ENCODE data around the gene DPP6. TPM values are rescaled to one million over a fixed set of nuclear protein-coding genes. Genes with fewer than 3 reads are reported as not detected.
"Not testable (repeated sequence)": the region's sequence is repeated elsewhere in the genome, so short reads cannot be mapped to it uniquely, and the experiment has no call there.

Gene DPP6
- total RNA-seq, 1 experiment from 2014 or later, result not detected

- H2AFZ ChIP-seq; H3K27ac ChIP-seq; H3K9me3 ChIP-seq (ENCODE audit: insufficient read depth, low read depth); H3K4me3 ChIP-seq; H3F3A ChIP-seq (ENCODE audit: insufficient read depth, low read depth); H3K27me3 ChIP-seq (ENCODE audit: insufficient read depth, low read depth); H4K20me1 ChIP-seq (ENCODE audit: insufficient read depth); H3K79me2 ChIP-seq (ENCODE audit: low read depth); CTCF ChIA-PET; H3K4me1 ChIP-seq (replicated peaks; ENCODE audit: insufficient read depth); BruUV-seq (replicated peaks); H3K4me2 ChIP-seq; H3K36me3 ChIP-seq (ENCODE audit: low read depth); POLR2A ChIA-PET (ENCODE audit: unreplicated experiment); DNase-seq; H3K9me2 ChIP-seq (ENCODE audit: insufficient read depth); intact Hi-C loops (cut with micrococcal nuclease; ENCODE audit: unreplicated experiment): not testable (repeated sequence)
Measured at GRCh38 chr7:154113732-154114351, 61.6 kb downstream of the DPP6 start.

GRCh38 chr7:154117411-154118390 lies 65.5 kb downstream of the DPP6 start:
- H4K20me1 ChIP-seq (ENCODE audit: insufficient read depth); intact Hi-C loops (cut with micrococcal nuclease; ENCODE audit: unreplicated experiment); H3K4me2 ChIP-seq; H3K27ac ChIP-seq; BruUV-seq (replicated peaks); H3F3A ChIP-seq (ENCODE audit: insufficient read depth, low read depth); CTCF ChIA-PET; H3K4me1 ChIP-seq (replicated peaks; ENCODE audit: insufficient read depth); H3K4me3 ChIP-seq; H2AFZ ChIP-seq; POLR2A ChIA-PET (ENCODE audit: unreplicated experiment); H3K9me2 ChIP-seq (ENCODE audit: insufficient read depth); H3K79me2 ChIP-seq (ENCODE audit: low read depth); DNase-seq; H3K36me3 ChIP-seq (ENCODE audit: low read depth); H3K9me3 ChIP-seq (ENCODE audit: insufficient read depth, low read depth): not testable (repeated sequence)
- peaks cover 16% of the 10 kb centered on the region for H3K27me3 ChIP-seq (ENCODE audit: insufficient read depth, low read depth)

DNA sequence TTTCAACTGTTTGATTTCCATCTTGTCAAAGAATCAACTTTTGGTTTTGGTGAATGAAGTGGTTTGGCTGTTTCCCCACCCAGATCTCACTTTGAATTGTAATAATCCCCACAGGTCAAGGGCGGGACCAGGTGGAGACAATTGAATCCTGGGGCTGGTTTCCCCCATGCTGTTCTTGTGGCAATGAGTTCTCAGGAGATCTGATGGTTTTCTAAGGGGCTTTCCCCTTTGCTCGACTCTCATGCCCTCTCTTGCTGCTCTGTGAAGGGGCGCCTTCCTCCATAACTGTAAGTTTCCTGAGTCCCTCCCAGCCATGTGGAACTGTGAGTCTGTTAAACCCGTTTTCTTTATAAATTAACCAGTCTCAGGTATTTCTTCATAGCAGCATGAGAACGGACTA lies 68.6 kb downstream of the DPP6 start:
- H3K9me3 ChIP-seq (ENCODE audit: insufficient read depth, low read depth); H3K9me2 ChIP-seq (ENCODE audit: insufficient read depth); POLR2A ChIA-PET (ENCODE audit: unreplicated experiment); H2AFZ ChIP-seq; H3K4me1 ChIP-seq (replicated peaks; ENCODE audit: insufficient read depth); H3K36me3 ChIP-seq (ENCODE audit: low read depth); H3K4me3 ChIP-seq; H3K4me2 ChIP-seq; DNase-seq; H3K79me2 ChIP-seq (ENCODE audit: low read depth); BruUV-seq (replicated peaks); intact Hi-C loops (cut with micrococcal nuclease; ENCODE audit: unreplicated experiment); H3F3A ChIP-seq (ENCODE audit: insufficient read depth, low read depth); H3K27ac ChIP-seq; CTCF ChIA-PET; H4K20me1 ChIP-seq (ENCODE audit: insufficient read depth): not testable (repeated sequence)
- peaks cover 33% of the 10 kb centered on the region for H3K27me3 ChIP-seq (ENCODE audit: insufficient read depth, low read depth)

DNA sequence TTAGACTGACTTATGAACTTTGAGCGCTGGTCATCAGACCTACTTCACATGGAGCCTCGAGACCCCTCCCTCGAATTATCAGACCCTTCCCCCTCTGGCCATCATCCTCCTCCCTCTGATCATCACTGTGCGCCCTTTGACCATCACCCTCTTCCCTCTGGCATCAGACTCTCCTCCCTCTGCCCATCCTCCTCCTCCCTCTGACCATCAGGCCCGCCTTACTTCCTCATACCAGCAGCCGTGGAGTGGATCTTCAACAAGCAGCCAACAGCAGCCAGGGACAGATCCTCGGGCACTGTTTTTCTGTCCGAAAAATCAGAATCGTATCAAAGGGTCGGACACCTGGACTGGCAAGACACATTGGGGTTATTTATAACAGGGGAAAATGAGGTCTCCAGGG lies 70.5 kb downstream of the DPP6 start:
- H3K9me3 ChIP-seq (ENCODE audit: insufficient read depth, low read depth); DNase-seq; POLR2A ChIA-PET (ENCODE audit: unreplicated experiment); H3K4me1 ChIP-seq (replicated peaks; ENCODE audit: insufficient read depth); H3K9me2 ChIP-seq (ENCODE audit: insufficient read depth); H4K20me1 ChIP-seq (ENCODE audit: insufficient read depth); H3F3A ChIP-seq (ENCODE audit: insufficient read depth, low read depth); H3K4me2 ChIP-seq; H3K4me3 ChIP-seq; H3K27ac ChIP-seq; CTCF ChIA-PET; intact Hi-C loops (cut with micrococcal nuclease; ENCODE audit: unreplicated experiment); H3K36me3 ChIP-seq (ENCODE audit: low read depth); H2AFZ ChIP-seq; H3K79me2 ChIP-seq (ENCODE audit: low read depth); BruUV-seq (replicated peaks): not testable (repeated sequence)
- peaks cover 41% of the 10 kb centered on the region for H3K27me3 ChIP-seq (ENCODE audit: insufficient read depth, low read depth)

GRCh38 chr7:154123397-154123796 lies 71.2 kb downstream of the DPP6 start:
- H3K4me2 ChIP-seq; H3K79me2 ChIP-seq (ENCODE audit: low read depth); H3K36me3 ChIP-seq (ENCODE audit: low read depth); CTCF ChIA-PET; H3K9me2 ChIP-seq (ENCODE audit: insufficient read depth); H3K4me3 ChIP-seq; BruUV-seq (replicated peaks); H3F3A ChIP-seq (ENCODE audit: insufficient read depth, low read depth); H3K4me1 ChIP-seq (replicated peaks; ENCODE audit: insufficient read depth); H2AFZ ChIP-seq; H4K20me1 ChIP-seq (ENCODE audit: insufficient read depth); H3K27ac ChIP-seq; H3K9me3 ChIP-seq (ENCODE audit: insufficient read depth, low read depth); DNase-seq; intact Hi-C loops (cut with micrococcal nuclease; ENCODE audit: unreplicated experiment); POLR2A ChIA-PET (ENCODE audit: unreplicated experiment): not testable (repeated sequence)
- H3K27me3 ChIP-seq (ENCODE audit: insufficient read depth, low read depth), result peaks cover 46% of the 10 kb centered on the region

DNA sequence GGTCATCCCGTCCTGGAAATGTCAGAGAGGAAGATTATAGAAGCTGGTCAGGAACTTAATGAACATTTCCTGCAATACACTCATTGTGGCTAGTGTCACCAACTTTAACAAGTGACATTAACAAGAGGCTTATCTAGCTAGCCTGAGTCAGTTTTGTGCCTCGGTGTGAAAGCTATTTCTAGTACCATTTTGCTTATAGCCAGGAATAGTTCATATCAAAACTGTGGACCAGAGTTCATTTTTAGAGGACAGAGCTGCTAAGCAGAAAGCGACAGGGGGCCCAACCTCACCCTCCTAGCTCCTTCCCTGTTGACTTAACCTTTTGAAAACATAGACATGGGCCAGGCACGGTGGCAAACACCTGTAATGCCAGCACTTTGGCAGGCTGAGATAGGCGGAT lies 76.9 kb downstream of the DPP6 start:
- H3K9me3 ChIP-seq (ENCODE audit: insufficient read depth, low read depth); H3K27ac ChIP-seq; H3K4me3 ChIP-seq; BruUV-seq (replicated peaks); H3K79me2 ChIP-seq (ENCODE audit: low read depth); intact Hi-C loops (cut with micrococcal nuclease; ENCODE audit: unreplicated experiment); H4K20me1 ChIP-seq (ENCODE audit: insufficient read depth); CTCF ChIA-PET; H3K4me2 ChIP-seq; H3K36me3 ChIP-seq (ENCODE audit: low read depth); H3F3A ChIP-seq (ENCODE audit: insufficient read depth, low read depth); POLR2A ChIA-PET (ENCODE audit: unreplicated experiment); DNase-seq; H3K4me1 ChIP-seq (replicated peaks; ENCODE audit: insufficient read depth); H2AFZ ChIP-seq; H3K9me2 ChIP-seq (ENCODE audit: insufficient read depth): not testable (repeated sequence)
- H3K27me3 ChIP-seq (ENCODE audit: insufficient read depth, low read depth), result peaks cover 48% of the 10 kb centered on the region

GRCh38 chr7:154132617-154133016 lies 80.4 kb downstream of the DPP6 start:
- DNase-seq; CTCF ChIA-PET; H3K4me3 ChIP-seq; H3K4me2 ChIP-seq; H3K9me3 ChIP-seq (ENCODE audit: insufficient read depth, low read depth); H3K27ac ChIP-seq; intact Hi-C loops (cut with micrococcal nuclease; ENCODE audit: unreplicated experiment); H3K9me2 ChIP-seq (ENCODE audit: insufficient read depth); H3K79me2 ChIP-seq (ENCODE audit: low read depth); H3K36me3 ChIP-seq (ENCODE audit: low read depth); H2AFZ ChIP-seq; H3F3A ChIP-seq (ENCODE audit: insufficient read depth, low read depth); POLR2A ChIA-PET (ENCODE audit: unreplicated experiment); H3K4me1 ChIP-seq (replicated peaks; ENCODE audit: insufficient read depth); BruUV-seq (replicated peaks); H4K20me1 ChIP-seq (ENCODE audit: insufficient read depth): not testable (repeated sequence)
- H3K27me3 ChIP-seq (ENCODE audit: insufficient read depth, low read depth), result peaks cover 26% of the 10 kb centered on the region
